Activated CD4-positive, alpha-beta memory T cell treated with anti-CD3 and anti-CD28 coated beads, Interleukin-2, amount 10 ng/mL, durations not matched to agents 7 days and 5 days (primary cell): Measurements from ENCODE around the gene SERPINE3. TPM values are rescaled to one million over a fixed set of nuclear protein-coding genes. Genes with fewer than 3 reads are reported as not detected.

ENCODE experiments used
- CTCF ChIA-PET: fragments of 350-600 bp; sonication (Branson Sonifier 250); formaldehyde crosslinking; loops from one replicate; lab custom pipeline; 2021; ENCODE audit warnings: antibody characterized with exemption, inconsistent platforms; lab: Charles Lee
- POLR2A ChIA-PET: fragments of 350-600 bp; sonication (Branson Sonifier 250); formaldehyde crosslinking; loops from one replicate; lab custom pipeline; 2021; ENCODE audit warnings: antibody characterized with exemption; lab: Charles Lee
- DNase-seq: peaks from one replicate; pipeline ENCODE4 v3.0.0-alpha.2; 2020
- H3K27ac Mint-ChIP-seq: one replicate; pipeline ENCODE4 v1.8.0; 2021; ENCODE audit warnings: mild to moderate bottlenecking, mixed read lengths
- H3K27me3 Mint-ChIP-seq: one replicate; pipeline ENCODE4 v1.8.0; 2021; ENCODE audit warnings: mixed read lengths
- H3K36me3 Mint-ChIP-seq: one replicate; pipeline ENCODE4 v1.8.0; 2021; ENCODE audit warnings: low read depth, mixed read lengths
- H3K4me1 Mint-ChIP-seq: one replicate; pipeline ENCODE4 v1.8.0; 2021; ENCODE audit warnings: mixed read lengths
- H3K4me3 Mint-ChIP-seq: one replicate; pipeline ENCODE4 v1.8.0; 2021; ENCODE audit warnings: mild to moderate bottlenecking, mixed read lengths
- H3K9me3 Mint-ChIP-seq: one replicate; pipeline ENCODE4 v1.8.0; 2021; ENCODE audit warnings: mixed read lengths
- total RNA-seq, 2 experiments: library from RNA; stranded (reverse); gene quantifications; one replicate each; pipeline ENCODE4 v1.2.3, GENCODE V29; 2021

SERPINE3 gene
- total RNA-seq, result not detected

DNA sequence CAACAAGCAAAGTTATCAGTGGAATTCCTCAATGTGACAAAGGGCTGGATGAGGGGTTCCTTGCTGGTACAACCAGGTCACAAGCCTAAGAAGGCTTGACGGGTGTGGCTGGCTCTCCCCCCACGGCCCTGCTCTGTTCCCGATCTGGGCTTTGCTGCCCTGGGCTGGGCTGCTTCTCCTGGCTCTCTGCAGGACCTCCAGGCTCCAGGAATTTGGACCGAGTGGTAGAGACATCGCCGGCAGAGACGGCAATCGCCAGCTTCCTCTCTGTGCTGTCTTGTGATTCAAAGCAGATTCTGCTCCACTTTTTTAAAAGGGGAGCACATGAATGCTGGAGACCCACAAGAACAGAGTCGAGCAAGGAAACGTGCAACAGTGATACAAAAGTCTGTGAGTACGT is at the start of gene SERPINE3:
TSS of gene SERPINE3 (plus strand) at position 338 of the 400 bp plus-strand sequence. CDS start 1,401 bp downstream, outside the sequence.
- Mint-ChIP-seq H3K27ac (no peak within 1 kb of the TSS), H3K36me3 (no peaks in the 10 kb centered on the region), H3K9me3 (no peaks in the 10 kb centered on the region), H3K4me3 (no peak within 1 kb of the TSS), H3K4me1 (peaks cover 4% of the 10 kb centered on the region), H3K27me3 (no peaks in the 10 kb centered on the region)
- POLR2A ChIA-PET, result no interaction called here
- CTCF ChIA-PET, result no interaction called here
- no peak for DNase-seq

DNA sequence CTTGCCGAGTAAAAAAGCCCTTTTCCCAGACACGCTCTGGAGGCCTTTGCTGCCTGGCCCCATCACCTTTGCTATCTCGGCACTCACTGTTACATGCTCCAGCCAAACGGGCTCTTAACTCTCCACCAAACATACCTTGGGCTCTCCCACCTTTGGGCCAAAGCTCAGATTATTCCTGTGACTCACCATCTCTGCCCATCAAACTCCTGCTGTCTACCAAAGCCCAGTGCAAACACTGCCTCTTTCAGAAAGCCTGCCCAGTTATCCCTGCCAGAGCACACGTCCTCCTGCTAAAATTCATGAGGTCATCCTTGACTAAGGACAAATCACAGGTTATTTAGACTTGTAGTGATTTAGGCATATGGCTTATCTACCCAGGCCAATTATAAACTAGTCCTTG is 48.1 kb upstream of the SERPINE3 start:
- no peak overlapping the region for H3K4me3 Mint-ChIP-seq
- H3K9me3 Mint-ChIP-seq, result no peaks in the 10 kb centered on the region
- DNase-seq, result no peak
- ChIA-PET CTCF (no interaction called here), POLR2A (no interaction called here)
- peaks cover 12% of the 10 kb centered on the region for H3K27me3 Mint-ChIP-seq
- no peak overlapping the region for H3K27ac Mint-ChIP-seq
- H3K36me3 Mint-ChIP-seq, result no peaks in the 10 kb centered on the region
- peaks cover under 1% of the 10 kb centered on the region for H3K4me1 Mint-ChIP-seq

DNA sequence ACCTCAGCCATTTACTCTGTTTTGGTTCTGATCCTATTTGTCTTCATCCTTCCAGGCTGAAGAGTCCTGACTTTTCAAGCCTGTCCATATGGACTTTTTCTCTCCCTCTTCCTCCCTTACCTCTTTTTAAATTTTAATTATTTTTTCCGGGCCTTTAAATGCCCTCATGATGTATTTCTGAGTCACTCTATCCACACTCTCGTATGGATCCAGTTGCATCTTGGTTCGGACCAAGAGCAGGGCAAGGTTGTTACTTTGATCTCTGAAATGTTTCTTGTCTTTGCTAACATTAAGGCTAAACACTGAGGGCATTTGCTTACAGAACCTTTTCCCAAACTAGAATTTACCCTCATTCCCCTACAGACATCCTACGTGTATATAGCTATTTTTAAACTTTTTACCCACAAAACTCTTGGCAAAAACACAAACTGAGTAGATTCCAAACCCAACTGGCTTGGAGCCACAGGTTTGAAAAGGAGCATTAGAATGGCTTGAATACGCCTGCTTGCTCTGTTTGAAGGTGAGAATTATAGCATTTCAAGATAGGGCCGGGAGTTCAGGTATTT is 47.4 kb upstream of the SERPINE3 start:
- Mint-ChIP-seq H3K36me3 (no peaks in the 10 kb centered on the region), H3K4me1 (no peaks in the 10 kb centered on the region), H3K27ac (no peak overlapping the region), H3K9me3 (no peaks in the 10 kb centered on the region), H3K27me3 (peaks cover 12% of the 10 kb centered on the region), H3K4me3 (no peak overlapping the region)
- POLR2A ChIA-PET, result no interaction called here
- CTCF ChIA-PET, result interaction anchor here (0.8 kb wide), 1 partner anchor 164 kb away, joined by 3 read pairs; no protein-coding TSS in a partner anchor
- DNase-seq, result no peak

DNA sequence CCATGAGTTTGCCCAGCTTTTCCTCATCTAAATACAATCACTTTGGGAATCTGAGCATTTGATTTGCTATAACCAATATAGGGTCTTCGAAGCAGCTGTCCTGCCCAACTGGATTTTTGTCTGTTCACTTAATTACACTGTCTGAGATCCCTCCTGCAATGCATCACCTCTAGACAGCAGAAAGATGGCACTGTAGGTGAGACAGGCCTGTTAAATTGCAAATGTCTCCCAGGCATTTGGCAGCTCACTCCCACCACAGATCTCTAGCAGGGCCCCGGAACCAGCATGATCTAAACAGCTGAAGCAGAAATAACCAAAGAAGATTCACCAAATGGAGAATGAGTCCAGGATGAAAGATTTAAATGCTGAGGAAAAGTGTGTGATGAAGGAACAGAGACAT is 41.9 kb upstream of the SERPINE3 start:
- Mint-ChIP-seq H3K27ac (no peak overlapping the region), H3K9me3 (no peaks in the 10 kb centered on the region), H3K4me1 (no peaks in the 10 kb centered on the region), H3K36me3 (no peaks in the 10 kb centered on the region), H3K4me3 (no peak overlapping the region), H3K27me3 (peaks cover 3% of the 10 kb centered on the region)
- ChIA-PET POLR2A (no interaction called here), CTCF (interaction anchor here (0.7 to 4.7 kb wide), 3 partner anchors 10 to 502 kb away, joined by 3 to 37 read pairs (median 3); no protein-coding TSS in a partner anchor)
- no peak for DNase-seq

DNA sequence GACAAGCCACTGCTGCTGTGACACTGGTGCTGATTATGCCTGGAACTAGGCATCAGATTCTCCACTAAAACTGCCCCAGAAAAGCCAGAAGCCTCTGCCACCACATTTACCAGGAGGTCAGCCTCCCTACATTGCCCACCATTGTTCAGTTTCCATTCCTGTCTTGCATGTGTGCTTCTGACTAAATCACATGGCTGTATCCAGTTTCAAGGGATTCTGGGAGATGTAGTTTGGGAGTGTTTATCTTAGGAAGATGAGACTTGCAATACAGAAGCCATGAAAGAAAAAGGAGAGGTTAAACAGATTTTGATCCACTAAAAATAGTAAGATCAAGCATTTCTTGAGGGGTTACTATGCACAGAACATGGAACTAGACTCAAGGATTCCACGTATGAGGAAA is 40.7 kb upstream of the SERPINE3 start:
- no peak for DNase-seq
- H3K27ac Mint-ChIP-seq, result no peak overlapping the region
- ChIA-PET POLR2A (no interaction called here), CTCF (interaction anchor here (1.4 to 4.7 kb wide), 2 partner anchors 13 to 500 kb away, joined by 3 to 37 read pairs; no protein-coding TSS in a partner anchor)
- H3K4me3 Mint-ChIP-seq, result no peak overlapping the region
- H3K36me3 Mint-ChIP-seq, result no peaks in the 10 kb centered on the region
- H3K9me3 Mint-ChIP-seq, result no peaks in the 10 kb centered on the region
- H3K4me1 Mint-ChIP-seq, result no peaks in the 10 kb centered on the region
- no peaks in the 10 kb centered on the region for H3K27me3 Mint-ChIP-seq

DNA sequence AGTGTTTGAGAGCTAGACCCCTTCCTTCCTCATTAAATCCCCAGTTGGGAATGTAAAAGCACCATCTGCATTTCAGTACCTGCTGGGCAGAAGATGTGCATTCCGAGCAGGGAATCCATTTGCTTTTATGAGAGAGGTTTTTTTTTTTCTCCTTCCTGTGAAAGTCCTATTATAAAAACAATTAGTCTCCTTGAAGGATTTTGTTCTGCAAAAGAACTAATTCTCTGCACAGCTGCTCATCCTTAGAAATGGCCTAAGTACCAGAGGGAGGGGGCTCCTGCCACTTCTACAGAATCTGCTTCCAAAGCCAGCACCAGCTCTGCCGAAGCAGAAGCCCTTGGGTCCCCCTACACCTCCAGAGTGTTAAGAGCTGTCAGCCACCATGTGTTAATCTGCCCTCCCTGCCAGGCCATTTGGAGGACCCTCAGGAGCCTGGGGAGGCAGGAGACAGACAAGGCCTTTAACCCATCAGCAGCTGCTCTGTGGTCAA is 36.4 kb upstream of the SERPINE3 start:
- Mint-ChIP-seq H3K4me1 (no peaks in the 10 kb centered on the region), H3K9me3 (no peaks in the 10 kb centered on the region), H3K27me3 (peaks cover 2% of the 10 kb centered on the region), H3K4me3 (no peak overlapping the region), H3K36me3 (no peaks in the 10 kb centered on the region), H3K27ac (no peak overlapping the region)
- CTCF ChIA-PET, result interaction anchor here (1.4 to 2.0 kb wide), 2 partner anchors 10 to 17 kb away, joined by 3 to 8 read pairs; no protein-coding TSS in a partner anchor
- POLR2A ChIA-PET, result no interaction called here
- DNase-seq, result no peak

DNA sequence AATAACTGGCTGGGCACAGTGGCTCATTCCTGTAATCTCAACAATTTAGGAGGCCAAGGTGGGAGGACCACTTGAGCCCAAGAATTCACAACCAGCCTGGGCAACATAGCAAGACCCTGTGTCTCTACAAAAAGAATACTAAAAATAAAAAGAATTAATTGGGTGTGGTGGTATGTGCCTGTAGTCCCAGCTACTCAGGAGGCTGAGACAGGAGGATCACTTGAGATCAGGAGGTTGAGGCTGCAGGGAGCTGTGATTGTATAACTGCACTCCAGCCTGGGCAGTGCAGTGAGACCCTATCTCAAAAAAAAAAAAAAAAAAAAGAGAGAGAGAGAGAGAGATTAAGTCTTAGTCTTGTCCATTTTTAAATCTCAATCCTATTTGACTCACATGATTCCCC is 35.6 kb upstream of the SERPINE3 start:
- Mint-ChIP-seq H3K4me1 (no peaks in the 10 kb centered on the region), H3K27ac (no peak overlapping the region), H3K27me3 (peaks cover 5% of the 10 kb centered on the region), H3K4me3 (no peak overlapping the region), H3K9me3 (no peaks in the 10 kb centered on the region), H3K36me3 (no peaks in the 10 kb centered on the region)
- POLR2A ChIA-PET, result no interaction called here
- CTCF ChIA-PET, result no interaction called here
- DNase-seq, result no peak

DNA sequence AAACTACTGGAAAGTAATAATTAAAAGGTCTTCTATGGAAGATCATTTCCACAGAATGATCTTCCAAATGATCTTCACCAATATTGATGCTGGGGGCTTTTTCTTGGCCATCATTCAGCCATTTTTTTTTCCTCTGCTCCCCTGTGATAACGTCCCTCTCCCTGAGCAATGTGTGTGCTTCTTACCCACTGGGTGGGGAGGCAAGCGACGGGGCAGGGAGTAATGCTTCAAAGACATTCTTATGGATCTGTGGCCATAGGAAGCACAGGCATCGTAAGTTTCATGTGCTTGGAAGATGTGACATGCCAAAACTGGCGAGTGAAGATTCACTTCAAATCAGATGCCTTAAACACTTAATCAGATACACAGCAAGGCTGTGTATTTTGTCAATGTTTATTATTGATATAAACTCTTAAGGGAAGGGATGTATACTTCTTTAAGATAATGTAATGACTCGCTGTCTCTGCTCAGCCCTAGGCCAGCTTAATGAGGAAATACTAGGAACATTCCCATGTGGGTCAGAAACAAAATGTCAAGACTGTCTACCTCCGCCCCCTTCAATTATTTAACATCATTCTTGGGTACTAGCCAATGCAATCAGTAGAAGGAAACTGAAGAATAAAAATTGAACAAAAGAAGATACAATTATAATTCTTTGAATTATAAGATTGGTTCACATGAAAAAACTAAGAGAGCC is 34.1 kb upstream of the SERPINE3 start:
- CTCF ChIA-PET, result no interaction called here
- H3K9me3 Mint-ChIP-seq, result no peaks in the 10 kb centered on the region
- DNase-seq, result no peak
- no peaks in the 10 kb centered on the region for H3K4me1 Mint-ChIP-seq
- H3K4me3 Mint-ChIP-seq, result no peak overlapping the region
- POLR2A ChIA-PET, result no interaction called here
- peaks cover 5% of the 10 kb centered on the region for H3K27me3 Mint-ChIP-seq
- no peak overlapping the region for H3K27ac Mint-ChIP-seq
- no peaks in the 10 kb centered on the region for H3K36me3 Mint-ChIP-seq

DNA sequence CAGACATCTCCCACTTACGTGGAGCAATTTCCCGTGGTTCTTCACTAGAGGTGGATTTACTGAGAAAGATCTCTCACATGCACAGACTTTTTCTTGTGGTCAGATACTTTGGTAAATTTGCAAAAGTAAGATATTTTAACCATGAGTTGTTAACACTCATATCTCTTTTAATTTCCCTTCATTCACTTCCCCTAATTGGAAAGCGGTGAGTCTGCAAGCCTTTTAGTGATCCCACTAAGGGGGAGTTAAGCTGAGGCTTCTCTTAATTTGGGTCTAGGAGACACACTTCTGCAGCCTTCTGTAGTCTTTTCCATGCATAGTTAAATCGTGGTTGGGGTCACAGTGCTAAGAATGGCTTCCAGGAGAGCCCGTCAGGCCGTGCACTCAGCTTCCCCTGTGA is 30.7 kb upstream of the SERPINE3 start:
- POLR2A ChIA-PET, result no interaction called here
- Mint-ChIP-seq H3K27ac (no peak overlapping the region), H3K9me3 (no peaks in the 10 kb centered on the region), H3K27me3 (peaks cover 18% of the 10 kb centered on the region), H3K4me1 (no peaks in the 10 kb centered on the region), H3K4me3 (no peak overlapping the region), H3K36me3 (no peaks in the 10 kb centered on the region)
- CTCF ChIA-PET, result interaction anchor here (0.9 to 3.2 kb wide), 2 partner anchors 22 to 490 kb away, joined by 4 to 13 read pairs; no protein-coding TSS in a partner anchor
- DNase-seq, result no peak

DNA sequence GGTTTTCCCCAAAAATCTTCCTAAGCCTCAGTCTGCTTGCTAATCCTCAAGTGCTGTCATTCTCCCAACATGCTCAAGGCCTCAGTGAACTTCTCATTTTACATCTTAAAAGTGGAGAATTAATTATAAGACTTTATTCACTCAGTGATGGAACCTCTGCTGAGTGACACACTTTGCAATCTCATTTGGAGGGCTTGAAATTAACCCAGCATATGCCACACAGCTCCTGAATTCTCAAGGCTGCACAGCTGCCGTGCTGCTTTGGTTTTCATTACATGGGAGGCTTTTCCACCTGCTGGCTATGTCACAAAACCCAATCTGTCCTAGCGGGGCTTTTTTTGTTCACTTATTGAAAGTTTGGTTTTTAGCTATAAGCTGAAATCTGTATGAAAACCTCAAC is 28.3 kb upstream of the SERPINE3 start:
- ChIA-PET CTCF (no interaction called here), POLR2A (no interaction called here)
- no peak for DNase-seq

DNA sequence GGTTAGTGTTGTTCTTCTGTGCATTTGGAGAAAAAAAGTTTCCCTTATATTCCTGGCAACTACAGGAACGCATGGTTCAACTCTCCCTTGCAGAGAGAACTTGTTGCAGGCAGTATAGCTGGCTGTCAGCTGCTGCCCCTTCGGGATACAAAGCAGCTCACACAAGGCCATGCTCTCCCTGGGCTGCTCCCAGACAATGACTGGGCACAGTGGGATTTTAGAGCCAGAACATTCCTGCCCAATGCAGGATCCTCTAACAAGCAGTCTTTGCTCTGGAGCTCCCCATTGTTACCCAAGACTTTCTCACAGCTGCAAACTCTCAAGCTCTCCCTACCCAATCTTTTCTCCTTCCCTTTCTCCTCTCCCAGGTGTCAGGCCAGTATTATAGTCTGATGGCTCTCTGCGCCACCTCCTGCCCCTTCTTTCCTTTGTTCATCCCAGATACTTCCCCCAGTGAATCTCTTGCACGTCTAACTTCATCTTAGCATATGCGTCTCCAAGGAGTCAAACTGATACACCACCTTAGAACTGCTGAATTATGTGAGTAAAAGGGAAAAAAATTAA is 27.5 kb upstream of the SERPINE3 start:
- DNase-seq, result no peak
- Mint-ChIP-seq H3K9me3 (no peaks in the 10 kb centered on the region), H3K4me1 (no peaks in the 10 kb centered on the region), H3K4me3 (no peak overlapping the region), H3K36me3 (no peaks in the 10 kb centered on the region), H3K27me3 (peaks cover 21% of the 10 kb centered on the region), H3K27ac (no peak overlapping the region)
- CTCF ChIA-PET, result interaction anchor here (1.0 to 1.4 kb wide), 2 partner anchors 9 to 26 kb away, joined by 3 to 4 read pairs; no protein-coding TSS in a partner anchor
- POLR2A ChIA-PET, result no interaction called here

More for the DNA sequence above, 28.3 kb upstream of the SERPINE3 start:
- Mint-ChIP-seq H3K27me3 (peaks cover 21% of the 10 kb centered on the region), H3K36me3 (no peaks in the 10 kb centered on the region), H3K4me1 (no peaks in the 10 kb centered on the region), H3K27ac (no peak overlapping the region), H3K4me3 (no peak overlapping the region), H3K9me3 (no peaks in the 10 kb centered on the region)

DNA sequence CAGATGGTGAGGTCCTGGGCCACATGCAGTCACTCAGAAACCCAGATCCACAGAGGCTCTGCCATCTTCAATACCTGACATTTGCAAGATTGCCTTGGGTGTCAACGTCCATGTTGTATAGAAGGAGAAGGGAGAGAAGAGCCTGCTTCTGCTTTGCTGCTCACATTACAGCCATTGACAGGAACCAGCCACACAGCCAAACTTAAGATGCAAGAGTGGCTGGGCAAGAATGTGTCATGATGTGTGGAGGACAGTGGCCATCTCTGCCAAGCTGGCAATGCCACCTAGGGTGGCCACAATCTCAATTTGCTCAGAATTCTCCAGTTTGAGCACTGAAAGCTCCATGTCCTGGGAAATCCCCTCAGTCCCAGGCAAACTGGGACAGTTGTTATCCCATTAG is 25.9 kb upstream of the SERPINE3 start:
- CTCF ChIA-PET, result interaction anchor here (1.4 kb wide), 1 partner anchor 11 kb away, joined by 3 read pairs; no protein-coding TSS in a partner anchor
- H3K9me3 Mint-ChIP-seq, result no peaks in the 10 kb centered on the region
- no peak overlapping the region for H3K4me3 Mint-ChIP-seq

DNA sequence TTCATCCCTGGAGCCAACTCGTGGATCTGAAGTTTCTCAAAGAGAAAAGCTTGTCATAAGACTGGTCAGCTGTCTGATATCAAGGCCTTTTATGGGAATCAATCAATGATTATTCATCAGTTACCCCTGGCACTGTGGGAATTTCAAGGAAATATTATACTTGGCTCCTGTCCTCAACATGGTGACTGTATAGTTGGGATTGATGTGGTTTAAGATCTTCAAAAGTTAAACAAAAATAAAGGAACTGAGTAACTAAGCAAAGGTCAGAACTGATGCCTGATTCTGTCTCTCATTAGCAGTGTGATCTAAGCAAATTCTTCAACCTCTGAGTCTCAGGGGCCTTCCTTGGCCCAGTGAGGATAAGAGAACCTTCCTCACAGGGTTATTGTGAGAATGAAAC is 22.2 kb upstream of the SERPINE3 start:
- no peak for DNase-seq
- H3K27me3 Mint-ChIP-seq, result peaks cover 7% of the 10 kb centered on the region
- POLR2A ChIA-PET, result no interaction called here
- H3K36me3 Mint-ChIP-seq, result no peaks in the 10 kb centered on the region
- H3K9me3 Mint-ChIP-seq, result no peaks in the 10 kb centered on the region
- no peak overlapping the region for H3K4me3 Mint-ChIP-seq
- no peak overlapping the region for H3K27ac Mint-ChIP-seq
- no peaks in the 10 kb centered on the region for H3K4me1 Mint-ChIP-seq
- CTCF ChIA-PET, result no interaction called here

More for the DNA sequence above, 25.9 kb upstream of the SERPINE3 start:
- H3K27ac Mint-ChIP-seq, result no peak overlapping the region
- H3K36me3 Mint-ChIP-seq, result no peaks in the 10 kb centered on the region
- H3K4me1 Mint-ChIP-seq, result no peaks in the 10 kb centered on the region
- no peak for DNase-seq
- POLR2A ChIA-PET, result interaction anchor here (0.7 kb wide), 1 partner anchor 900 kb away, joined by 3 read pairs; no protein-coding TSS in a partner anchor
- H3K27me3 Mint-ChIP-seq, result peaks cover 18% of the 10 kb centered on the region
